Measurements from ENCODE around the gene AIFM3. TPM values are rescaled to one million over a fixed set of nuclear protein-coding genes. Genes with fewer than 3 reads are reported as not detected.

Gene AIFM3
- total RNA-seq, 1 donor from 2014 or later, result 2.4 TPM

DNA sequence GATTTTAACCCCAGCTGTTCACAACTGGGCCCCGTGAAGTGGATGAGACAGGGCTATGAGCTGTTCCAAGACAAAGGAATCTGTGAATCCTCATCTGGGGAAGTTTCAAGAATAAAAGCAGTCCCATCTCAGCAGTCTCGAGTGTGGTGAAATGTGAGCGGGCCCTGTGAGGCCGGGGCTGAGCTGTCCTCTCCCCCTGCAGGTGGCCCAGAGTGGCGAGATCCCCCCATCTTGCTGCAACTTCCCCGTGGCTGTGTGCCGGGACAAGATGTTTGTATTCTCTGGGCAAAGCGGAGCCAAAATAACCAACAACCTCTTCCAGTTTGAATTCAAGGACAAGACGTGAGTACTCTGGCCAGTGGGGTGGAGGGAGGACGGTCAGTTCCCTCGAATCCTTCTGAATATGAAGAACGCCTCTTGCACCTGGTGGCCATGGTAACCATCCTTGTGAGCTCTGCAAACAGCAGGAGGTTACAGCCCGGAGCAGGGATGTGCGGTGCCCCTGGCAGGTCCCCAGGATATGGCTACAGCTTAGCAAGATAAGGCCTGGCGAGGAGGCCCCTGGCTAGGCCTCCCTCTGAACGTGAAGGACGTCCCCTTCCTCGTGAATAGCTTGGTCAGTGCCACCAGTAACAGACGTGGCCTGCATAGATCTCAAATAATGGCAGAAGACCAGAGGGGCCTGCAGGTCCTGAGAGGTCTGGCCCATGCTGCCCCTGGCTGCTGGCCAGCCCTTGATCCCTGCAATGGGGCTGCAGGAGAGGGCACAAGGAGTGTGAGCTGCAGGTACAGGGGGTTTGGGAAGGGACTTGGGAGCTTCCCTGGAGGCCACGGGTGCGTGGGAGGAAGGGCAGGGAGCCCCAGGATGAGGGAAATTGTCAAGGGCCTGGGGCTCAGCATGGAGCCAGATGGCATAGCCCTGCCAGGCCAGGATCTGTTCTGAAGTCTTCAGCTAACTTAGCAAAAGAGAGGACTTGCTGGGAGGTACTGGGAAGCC is 23.4 kb downstream of the AIFM3 start:
- TF ChIP-seq, protein P1, sequence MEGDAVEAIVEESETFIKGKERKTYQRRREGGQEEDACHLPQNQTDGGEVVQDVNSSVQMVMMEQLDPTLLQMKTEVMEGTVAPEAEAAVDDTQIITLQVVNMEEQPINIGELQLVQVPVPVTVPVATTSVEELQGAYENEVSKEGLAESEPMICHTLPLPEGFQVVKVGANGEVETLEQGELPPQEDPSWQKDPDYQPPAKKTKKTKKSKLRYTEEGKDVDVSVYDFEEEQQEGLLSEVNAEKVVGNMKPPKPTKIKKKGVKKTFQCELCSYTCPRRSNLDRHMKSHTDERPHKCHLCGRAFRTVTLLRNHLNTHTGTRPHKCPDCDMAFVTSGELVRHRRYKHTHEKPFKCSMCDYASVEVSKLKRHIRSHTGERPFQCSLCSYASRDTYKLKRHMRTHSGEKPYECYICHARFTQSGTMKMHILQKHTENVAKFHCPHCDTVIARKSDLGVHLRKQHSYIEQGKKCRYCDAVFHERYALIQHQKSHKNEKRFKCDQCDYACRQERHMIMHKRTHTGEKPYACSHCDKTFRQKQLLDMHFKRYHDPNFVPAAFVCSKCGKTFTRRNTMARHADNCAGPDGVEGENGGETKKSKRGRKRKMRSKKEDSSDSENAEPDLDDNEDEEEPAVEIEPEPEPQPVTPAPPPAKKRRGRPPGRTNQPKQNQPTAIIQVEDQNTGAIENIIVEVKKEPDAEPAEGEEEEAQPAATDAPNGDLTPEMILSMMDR (IDR thresholded peaks at IDR 0.05; ENCODE audit: insufficient read depth, low read length, severe bottlenecking), result no peak
- H3K4me3 ChIP-seq (ENCODE audit: low read depth, low read length), result no peak overlapping the region
- no peaks in the 10 kb centered on the region for H3K27me3 ChIP-seq (ENCODE audit: control insufficient read depth, insufficient read depth, low read length)
- DNase-seq (ENCODE audit: low read depth) (no peak), FAIRE-seq (peak; percentile 70)
- H3K36me3 ChIP-seq (ENCODE audit: control insufficient read depth, insufficient read depth, low read length), result peaks cover 51% of the 10 kb centered on the region

DNA sequence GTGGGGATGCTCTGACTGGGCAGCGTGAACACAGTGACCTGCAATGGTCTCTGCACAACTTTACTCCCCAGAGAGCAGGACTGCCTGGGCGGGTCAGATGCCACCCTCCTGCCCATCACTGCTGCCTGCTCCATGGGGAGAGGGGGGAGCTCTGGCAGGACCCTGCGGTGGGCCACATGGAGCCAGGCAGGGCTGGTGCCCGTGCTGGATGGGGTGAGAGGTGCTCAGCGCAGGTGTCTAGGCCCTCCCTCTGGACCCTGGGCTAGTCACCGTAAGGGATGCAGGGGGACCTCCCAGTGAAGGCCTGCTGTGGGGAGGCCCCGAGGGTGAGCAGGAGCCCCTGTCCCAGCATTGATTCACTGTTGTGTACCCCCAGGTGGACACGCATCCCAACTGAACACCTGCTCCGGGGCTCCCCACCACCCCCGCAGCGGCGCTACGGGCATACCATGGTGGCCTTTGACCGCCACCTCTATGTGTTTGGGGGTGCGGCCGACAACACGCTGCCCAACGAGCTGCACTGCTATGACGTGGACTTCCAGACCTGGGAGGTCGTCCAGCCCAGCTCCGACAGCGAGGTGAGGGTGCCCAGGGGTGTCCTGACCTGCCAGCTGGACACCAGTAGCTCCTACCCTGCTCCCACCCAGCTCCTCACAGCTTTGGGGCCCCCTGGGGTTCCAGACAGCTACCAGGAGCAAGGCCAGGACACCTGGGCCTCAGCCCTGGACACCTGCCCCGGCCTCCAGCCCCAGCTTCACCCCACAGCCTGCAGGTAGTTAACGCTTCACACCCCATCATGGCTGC is 24.4 kb downstream of the AIFM3 start:
- Histone ChIP-seq H3K27me3 (ENCODE audit: control insufficient read depth, insufficient read depth, low read length) (no peaks in the 10 kb centered on the region), H3K36me3 (ENCODE audit: control insufficient read depth, insufficient read depth, low read length) (peaks cover 48% of the 10 kb centered on the region), H3K4me3 (ENCODE audit: low read depth, low read length) (no peak overlapping the region)
- no peak for FAIRE-seq
- no peak for DNase-seq (ENCODE audit: low read depth)
- TF ChIP-seq, protein P1 (IDR thresholded peaks at IDR 0.05; ENCODE audit: insufficient read depth, low read length, severe bottlenecking), result no peak

DNA sequence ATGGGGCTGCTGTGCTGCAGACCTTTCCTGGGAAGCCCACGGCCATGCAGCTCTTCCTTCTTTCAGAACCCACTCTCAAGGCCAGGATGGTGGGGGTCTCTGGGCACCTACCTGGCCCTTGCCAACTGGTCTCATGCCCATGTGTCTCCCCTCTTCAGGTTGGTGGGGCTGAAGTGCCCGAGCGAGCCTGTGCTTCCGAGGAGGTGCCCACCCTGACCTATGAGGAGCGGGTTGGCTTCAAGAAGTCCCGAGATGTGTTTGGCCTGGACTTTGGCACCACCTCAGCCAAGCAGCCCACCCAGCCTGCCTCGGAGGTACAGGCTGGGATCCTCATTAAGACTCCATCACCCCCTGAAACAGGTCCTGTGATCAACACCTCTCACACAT is 25.0 kb downstream of the AIFM3 start:
- TF ChIP-seq, protein P1 (IDR thresholded peaks at IDR 0.05; ENCODE audit: insufficient read depth, low read length, severe bottlenecking), result no peak
- no peak for FAIRE-seq

DNA sequence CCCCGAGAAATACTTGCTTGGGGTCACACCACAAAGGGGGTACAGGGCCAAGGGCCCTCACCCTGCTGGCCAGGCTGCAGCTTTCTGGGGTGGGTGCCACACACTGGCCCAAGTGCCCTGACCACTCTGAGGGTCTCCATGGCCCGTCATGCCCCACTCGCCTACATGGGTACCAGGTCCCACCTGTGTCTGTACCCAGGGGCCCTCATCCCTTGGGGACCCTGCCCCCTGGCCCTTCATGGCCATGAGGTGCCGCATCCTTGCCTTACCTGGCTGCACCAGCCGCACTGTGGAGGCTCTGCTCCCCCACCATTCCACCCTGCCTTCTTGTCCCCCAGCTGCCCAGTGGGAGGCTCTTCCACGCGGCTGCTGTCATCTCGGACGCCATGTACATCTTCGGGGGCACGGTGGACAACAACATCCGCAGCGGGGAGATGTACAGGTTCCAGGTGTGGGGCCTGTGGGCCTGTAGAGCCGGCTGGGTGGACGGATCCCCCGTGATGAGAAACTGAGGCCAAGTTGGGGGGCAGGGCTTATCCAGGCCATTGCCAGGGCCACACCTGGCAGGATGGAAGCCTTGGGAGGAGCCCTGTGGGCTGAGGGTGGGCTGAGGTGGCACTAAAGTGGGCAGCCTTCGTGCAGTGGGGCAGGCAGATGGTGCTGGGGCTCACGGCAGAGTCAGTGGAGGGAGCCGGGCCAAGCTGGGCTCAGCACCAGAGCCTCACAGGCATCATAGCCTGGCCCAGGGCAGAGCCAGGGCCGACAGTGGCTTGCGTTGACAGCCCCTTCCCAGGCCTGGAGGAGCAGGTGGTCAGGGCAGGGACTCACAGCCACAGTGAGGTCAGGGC is 25.6 kb downstream of the AIFM3 start:
- DNase-seq (ENCODE audit: low read depth), result no peak
- Histone ChIP-seq H3K4me3 (ENCODE audit: low read depth, low read length) (no peak overlapping the region), H3K27me3 (ENCODE audit: control insufficient read depth, insufficient read depth, low read length) (no peaks in the 10 kb centered on the region), H3K36me3 (ENCODE audit: control insufficient read depth, insufficient read depth, low read length) (peaks cover 45% of the 10 kb centered on the region)
- FAIRE-seq, result no peak
- TF ChIP-seq, protein P1 (IDR thresholded peaks at IDR 0.05; ENCODE audit: insufficient read depth, low read length, severe bottlenecking), result no peak

More for the DNA sequence above, 25.0 kb downstream of the AIFM3 start:
- Histone ChIP-seq H3K27me3 (ENCODE audit: control insufficient read depth, insufficient read depth, low read length) (no peaks in the 10 kb centered on the region), H3K4me3 (ENCODE audit: low read depth, low read length) (no peak overlapping the region), H3K36me3 (ENCODE audit: control insufficient read depth, insufficient read depth, low read length) (peaks cover 47% of the 10 kb centered on the region)
- DNase-seq (ENCODE audit: low read depth), result no peak

DNA sequence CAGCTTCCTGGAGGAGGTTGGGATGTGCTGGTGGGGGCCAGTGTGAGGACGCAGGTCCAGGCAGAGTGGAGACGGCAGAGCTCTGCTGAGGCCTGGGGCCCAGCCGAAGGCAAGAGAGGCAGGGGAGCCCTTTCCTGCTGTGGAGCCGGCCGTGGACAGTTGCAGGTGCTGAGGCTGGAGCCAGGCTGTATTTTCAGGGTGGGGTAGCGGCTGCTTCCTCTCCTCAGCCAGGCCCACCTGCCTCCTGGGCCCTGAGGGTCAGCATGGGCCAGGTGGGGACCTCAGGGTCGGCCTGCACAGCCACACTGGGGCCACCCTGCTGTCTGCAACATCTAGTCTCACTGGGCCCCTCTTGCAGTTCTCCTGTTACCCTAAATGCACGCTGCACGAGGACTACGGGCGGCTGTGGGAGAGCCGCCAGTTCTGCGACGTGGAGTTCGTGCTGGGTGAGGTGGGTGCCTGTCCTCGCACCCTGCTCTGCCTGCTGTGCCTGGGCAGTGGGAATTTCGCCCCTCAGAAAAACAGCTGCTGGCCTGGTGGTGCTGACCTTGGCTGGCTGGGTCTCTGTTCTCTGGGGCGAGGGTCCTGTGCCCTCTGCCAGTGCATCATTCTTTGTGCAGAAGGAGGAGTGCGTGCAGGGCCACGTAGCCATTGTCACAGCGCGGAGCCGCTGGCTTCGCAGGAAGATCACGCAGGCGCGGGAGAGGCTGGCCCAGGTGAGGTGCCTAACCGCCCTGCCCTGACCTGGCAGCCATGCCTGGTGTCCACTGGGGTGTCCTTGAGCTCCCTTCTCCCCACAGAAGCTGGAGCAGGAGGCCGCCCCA is 26.5 kb downstream of the AIFM3 start:
- TF ChIP-seq, protein P1 (IDR thresholded peaks at IDR 0.05; ENCODE audit: insufficient read depth, low read length, severe bottlenecking), result no peak
- Histone ChIP-seq H3K27me3 (ENCODE audit: control insufficient read depth, insufficient read depth, low read length) (no peaks in the 10 kb centered on the region), H3K4me3 (ENCODE audit: low read depth, low read length) (no peak overlapping the region), H3K36me3 (ENCODE audit: control insufficient read depth, insufficient read depth, low read length) (peaks cover 45% of the 10 kb centered on the region)
- no peak for DNase-seq (ENCODE audit: low read depth)
- no peak for FAIRE-seq
